Type B pancreatic cell (in vitro differentiated cells): Measurements from ENCODE around the gene FRY. TPM values are rescaled to one million over a fixed set of nuclear protein-coding genes. Genes with fewer than 3 reads are reported as not detected.

Experiments
- DNase-seq: peaks from one replicate; pipeline ENCODE4 v3.0.0; 2021; ENCODE audit warnings: mixed read lengths; ENCODE audit not compliant: unreplicated experiment; ENCODE audit errors: extremely low spot score
- H3K27ac Mint-ChIP-seq: 2 replicates; pipeline ENCODE4 v1.8.0; 2021; ENCODE audit warnings: mild to moderate bottlenecking, mixed read lengths
- H3K27me3 Mint-ChIP-seq: 2 replicates; pipeline ENCODE4 v1.8.0; 2021; ENCODE audit warnings: mixed read lengths
- H3K36me3 Mint-ChIP-seq: 2 replicates; pipeline ENCODE4 v1.8.0; 2021; ENCODE audit warnings: mixed read lengths
- H3K4me1 Mint-ChIP-seq: one replicate; pipeline ENCODE4 v1.8.0; 2021; ENCODE audit warnings: mixed read lengths; ENCODE audit not compliant: unreplicated experiment
- H3K4me3 Mint-ChIP-seq: 2 replicates; pipeline ENCODE4 v1.8.0; 2021; ENCODE audit warnings: mild to moderate bottlenecking, mixed read lengths
- H3K9me3 Mint-ChIP-seq: 2 replicates; pipeline ENCODE4 v1.8.0; 2021; ENCODE audit warnings: mixed read lengths
- total RNA-seq: library from RNA; stranded (reverse); gene quantifications from 2 replicates; pipeline ENCODE4 v1.2.1, GENCODE V29; 2021; ENCODE audit warnings: low replicate concordance
- TF ChIP-seq, protein P1 (sequence below): fragments of 200-600 bp; sonication (generic); conservative IDR thresholded peaks from 2 replicates; pipeline ENCODE4 v1.5.0; 2021; ENCODE audit warnings: antibody characterized with exemption, mild to moderate bottlenecking

Gene FRY
- total RNA-seq, 1 donor from 2014 or later = 13.4 TPM

DNA sequence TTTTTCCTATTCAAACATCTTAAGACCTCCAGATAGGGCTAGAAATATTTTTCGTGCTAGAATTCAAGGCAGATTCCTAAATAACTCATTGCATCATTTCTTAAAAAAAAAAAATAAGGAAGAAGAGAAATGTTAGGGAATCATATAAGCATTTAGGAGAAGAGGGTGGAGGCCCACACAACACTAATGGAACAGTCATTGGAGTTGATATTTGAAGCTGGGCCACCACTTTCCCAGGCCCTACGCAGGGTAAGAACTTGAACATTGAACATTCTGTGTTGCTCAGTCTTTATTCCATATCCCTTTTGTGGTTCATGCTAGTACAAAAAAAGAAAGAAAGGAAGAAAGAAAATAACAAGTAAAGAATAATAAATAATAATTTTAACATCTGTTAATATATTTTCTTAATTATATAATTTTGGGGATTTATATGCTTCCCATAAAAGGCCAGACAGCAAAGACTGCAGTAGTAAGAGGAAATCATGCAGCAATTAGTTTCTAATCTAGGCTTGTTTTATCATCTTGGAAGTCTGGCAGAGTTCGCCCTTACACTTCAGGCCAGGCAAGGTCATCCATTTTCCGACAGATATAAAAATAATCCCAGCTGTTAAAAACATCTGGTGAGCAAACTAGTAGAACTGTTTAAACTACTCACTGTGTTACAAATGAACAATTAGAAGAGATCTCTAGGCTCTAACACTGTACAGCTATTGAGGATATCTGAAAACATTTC, 127.7 kb downstream of the FRY start:
- H3K27me3 Mint-ChIP-seq = no peaks in the 10 kb centered on the region
- no peaks in the 10 kb centered on the region for H3K9me3 Mint-ChIP-seq
- DNase-seq = no peak
- H3K36me3 Mint-ChIP-seq = peaks cover 6% of the 10 kb centered on the region
- peaks cover 4% of the 10 kb centered on the region for H3K4me1 Mint-ChIP-seq
- no peak overlapping the region for H3K4me3 Mint-ChIP-seq
- TF ChIP-seq, protein P1, sequence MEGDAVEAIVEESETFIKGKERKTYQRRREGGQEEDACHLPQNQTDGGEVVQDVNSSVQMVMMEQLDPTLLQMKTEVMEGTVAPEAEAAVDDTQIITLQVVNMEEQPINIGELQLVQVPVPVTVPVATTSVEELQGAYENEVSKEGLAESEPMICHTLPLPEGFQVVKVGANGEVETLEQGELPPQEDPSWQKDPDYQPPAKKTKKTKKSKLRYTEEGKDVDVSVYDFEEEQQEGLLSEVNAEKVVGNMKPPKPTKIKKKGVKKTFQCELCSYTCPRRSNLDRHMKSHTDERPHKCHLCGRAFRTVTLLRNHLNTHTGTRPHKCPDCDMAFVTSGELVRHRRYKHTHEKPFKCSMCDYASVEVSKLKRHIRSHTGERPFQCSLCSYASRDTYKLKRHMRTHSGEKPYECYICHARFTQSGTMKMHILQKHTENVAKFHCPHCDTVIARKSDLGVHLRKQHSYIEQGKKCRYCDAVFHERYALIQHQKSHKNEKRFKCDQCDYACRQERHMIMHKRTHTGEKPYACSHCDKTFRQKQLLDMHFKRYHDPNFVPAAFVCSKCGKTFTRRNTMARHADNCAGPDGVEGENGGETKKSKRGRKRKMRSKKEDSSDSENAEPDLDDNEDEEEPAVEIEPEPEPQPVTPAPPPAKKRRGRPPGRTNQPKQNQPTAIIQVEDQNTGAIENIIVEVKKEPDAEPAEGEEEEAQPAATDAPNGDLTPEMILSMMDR = no peak
- H3K27ac Mint-ChIP-seq = no peak overlapping the region

- no peak overlapping the region for H3K27ac Mint-ChIP-seq
Measured at GRCh38 chr13:32162395-32163005, 130.9 kb downstream of the FRY start.

GRCh38 chr13:32164622-32165268, 133.2 kb downstream of the FRY start:
- no peaks in the 10 kb centered on the region for H3K9me3 Mint-ChIP-seq
- peak overlapping the region; percentile 22 for H3K27ac Mint-ChIP-seq
- H3K27me3 Mint-ChIP-seq = no peaks in the 10 kb centered on the region
- TF ChIP-seq, protein P1 = peak; percentile 79
- peaks cover 6% of the 10 kb centered on the region for H3K4me1 Mint-ChIP-seq
- H3K36me3 Mint-ChIP-seq = peaks cover 11% of the 10 kb centered on the region
- H3K4me3 Mint-ChIP-seq = no peak overlapping the region
- no peak for DNase-seq

More at GRCh38 chr13:32162395-32163005, 130.9 kb downstream of the FRY start:
- Mint-ChIP-seq H3K9me3 (no peaks in the 10 kb centered on the region), H3K4me1 (peaks cover 9% of the 10 kb centered on the region), H3K4me3 (no peak overlapping the region), H3K36me3 (peaks cover 11% of the 10 kb centered on the region), H3K27me3 (no peaks in the 10 kb centered on the region)
- no peak for DNase-seq
- TF ChIP-seq, protein P1 = no peak

DNA sequence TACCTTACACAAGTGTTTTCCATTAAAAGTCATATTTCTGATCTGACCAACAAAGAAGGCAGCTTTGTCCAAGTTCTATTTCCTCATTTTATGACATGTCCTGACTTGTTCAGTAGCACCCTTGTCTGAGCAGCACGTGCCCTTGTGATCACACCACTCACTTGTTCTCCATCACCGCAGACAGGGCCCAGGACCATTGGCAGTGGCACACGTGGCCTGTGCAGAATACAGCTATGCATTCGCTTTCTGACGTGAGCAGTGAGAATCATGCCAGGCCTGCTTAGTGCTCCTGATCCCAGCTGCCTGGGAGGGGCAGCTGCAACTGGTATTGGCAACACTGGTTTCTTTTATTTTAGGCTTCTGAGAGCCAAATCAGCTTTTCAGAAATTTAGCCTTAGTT, 134.2 kb downstream of the FRY start:
- peaks cover 11% of the 10 kb centered on the region for H3K36me3 Mint-ChIP-seq
- DNase-seq = no peak
- H3K27me3 Mint-ChIP-seq = no peaks in the 10 kb centered on the region
- no peaks in the 10 kb centered on the region for H3K9me3 Mint-ChIP-seq
- H3K27ac Mint-ChIP-seq = peak overlapping the region; percentile 16
- H3K4me1 Mint-ChIP-seq = peaks cover 5% of the 10 kb centered on the region
- H3K4me3 Mint-ChIP-seq = no peak overlapping the region
- TF ChIP-seq, protein P1 = no peak

DNA sequence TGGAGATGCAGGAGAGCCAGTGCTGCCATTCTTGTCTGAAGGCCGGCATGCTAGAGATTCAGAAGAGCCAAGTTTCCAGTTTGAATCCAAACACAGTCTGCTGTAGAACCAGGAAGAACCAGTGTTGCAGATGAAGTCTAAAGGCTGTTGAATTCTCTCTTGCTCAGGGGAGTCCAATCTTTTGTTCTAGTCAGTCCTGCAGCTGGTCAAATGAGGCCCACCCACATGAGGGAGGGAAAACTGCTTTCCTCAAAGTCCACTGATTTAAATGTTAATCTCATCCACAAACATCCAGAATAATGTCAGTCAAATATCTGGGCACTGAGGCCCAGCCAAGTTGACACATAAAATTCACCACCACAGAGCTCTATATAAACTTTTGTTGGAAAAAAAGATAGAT, 136.6 kb downstream of the FRY start:
- no peaks in the 10 kb centered on the region for H3K27me3 Mint-ChIP-seq
- H3K9me3 Mint-ChIP-seq = no peaks in the 10 kb centered on the region
- peaks cover 5% of the 10 kb centered on the region for H3K4me1 Mint-ChIP-seq
- TF ChIP-seq, protein P1 = no peak
- peaks cover 14% of the 10 kb centered on the region for H3K36me3 Mint-ChIP-seq
- H3K27ac Mint-ChIP-seq = no peak overlapping the region
- no peak overlapping the region for H3K4me3 Mint-ChIP-seq
- DNase-seq = no peak
